K562 (cell line): ENCODE measurements around the gene GZMM. TPM values are rescaled to one million over a fixed set of nuclear protein-coding genes. Genes with fewer than 3 reads are reported as not detected.

Source experiments
- CTBP1 ChIP-seq: fragments of 450-650 bp; IDR thresholded peaks from 2 replicates; pipeline ENCODE4 v1.6.1; 2016; ENCODE audit warnings: borderline replicate concordance
- ESRRA ChIP-seq: fragments of 450-650 bp; IDR thresholded peaks from 2 replicates; pipeline ENCODE4 v1.6.1; 2014; ENCODE audit warnings: low read depth, mild to moderate bottlenecking, moderate library complexity, borderline replicate concordance
- FOXM1 ChIP-seq, 2 experiments: fragments of 450-650 bp in 1 of 2; sonication (generic) in 1 of 2; formaldehyde crosslinking in 1 of 2; IDR thresholded peaks; 2 replicates each; pipeline versions ENCODE4 v1.6.1 to v1.9.0; 2017 to 2022; ENCODE audit warnings: low read depth in 2 of 2, mild to moderate bottlenecking in 2 of 2, missing genetic modification reagents in 1 of 2, moderate library complexity in 1 of 2
- HDAC2 ChIP-seq: fragments of 450-650 bp; IDR thresholded peaks from 2 replicates; pipeline ENCODE4 v1.6.1; 2016; ENCODE audit warnings: mild to moderate bottlenecking
- HMGN3 ChIP-seq: IDR thresholded peaks from 2 replicates; pipeline ENCODE4 v1.6.1; 2011; ENCODE audit warnings: borderline replicate concordance, low read depth, mild to moderate bottlenecking, mixed read lengths, low read length; ENCODE audit not compliant: insufficient read length; ENCODE audit errors: extremely low read depth
- KLF1 ChIP-seq: fragments of 450-650 bp; IDR thresholded peaks from 2 replicates; pipeline ENCODE4 v1.6.1; 2016; ENCODE audit warnings: missing genetic modification characterization, missing compliant biosample characterization
- POLR2G ChIP-seq: fragments of 200-400 bp; formaldehyde crosslinking; IDR thresholded peaks from 2 replicates; pipeline ENCODE4 v1.6.1; 2017; ENCODE audit warnings: low read depth, mild to moderate bottlenecking, antibody characterized with exemption, low read length, moderate library complexity
- POLR3G ChIP-seq: IDR thresholded peaks from 2 replicates; pipeline ENCODE4 v1.6.1; 2011; ENCODE audit not compliant: insufficient read length, insufficient replicate concordance; ENCODE audit errors: extremely low read depth
- SAFB ChIP-seq: fragments of 200-400 bp; formaldehyde crosslinking; IDR thresholded peaks from 2 replicates; pipeline ENCODE4 v1.6.1; 2017; ENCODE audit warnings: low read depth, low read length, borderline replicate concordance
- TEAD4 ChIP-seq, 2 experiments: sonication (generic) in 1 of 2; formaldehyde crosslinking in 1 of 2; IDR thresholded peaks; 2 replicates each; pipeline versions ENCODE4 v1.6.1 to v1.8.0; 2012 to 2022; ENCODE audit warnings: borderline replicate concordance in 1 of 2, inconsistent platforms in 1 of 2, low read length in 1 of 2, mild to moderate bottlenecking in 1 of 2, missing genetic modification reagents in 1 of 2
- ZFX ChIP-seq: sonication (generic); formaldehyde crosslinking; IDR thresholded peaks from 2 replicates; pipeline ENCODE4 v1.8.0; 2022; ENCODE audit warnings: mild to moderate bottlenecking, missing genetic modification reagents, moderate library complexity
- ZNF561 ChIP-seq: fragments of 450-650 bp; formaldehyde crosslinking; conservative IDR thresholded peaks from 2 replicates; pipeline ENCODE4 v1.4.0; 2020; ENCODE audit warnings: mild to moderate bottlenecking, moderate library complexity
- polyA plus RNA-seq, 8 experiments: library from polyadenylated mRNA; depleted of rRNA in 4 of 8; stranded (reverse) in 5 of 8; unstranded in 3 of 8; fragments of >200 nt; fragmentation: Nextera tagmentation in 2 of 8; fragmentation: Illumina TruSeq in 1 of 8; extraction: Ambion mirVana in 2 of 8; extraction: Trizol in 1 of 8; gene quantifications; 2 replicates each; pipeline versions ENCODE4 v1.2.1 to v1.2.3, GENCODE V29; 2011 to 2014; ENCODE audit warnings: inconsistent platforms in 1 of 8, missing spikeins in 1 of 8
- total RNA-seq, 7 experiments: library from RNA; depleted of rRNA in 6 of 7; stranded (reverse); fragments of >200 nt in 6 of 7; fragmentation: Illumina TruSeq in 2 of 7; extraction: Trizol in 2 of 7; gene quantifications; 2 replicates each; pipeline versions ENCODE4 v1.2.1 to v1.2.3, GENCODE V29; 2011 to 2021; ENCODE audit warnings: low replicate concordance in 1 of 7
- TF ChIP-seq, protein P1 (sequence below), 2 experiments: fragments of 450-650 bp; formaldehyde crosslinking in 1 of 2; IDR thresholded peaks; 2 replicates each; pipeline versions ENCODE4 v1.4.0 to v1.6.1; 2014 to 2020; ENCODE audit warnings: mild to moderate bottlenecking in 2 of 2, borderline replicate concordance in 1 of 2, low read depth in 1 of 2
- TF ChIP-seq, protein P2 (sequence below): sonication (generic); formaldehyde crosslinking; IDR thresholded peaks from 2 replicates; pipeline ENCODE4 v1.8.1; 2023; ENCODE audit warnings: mild to moderate bottlenecking, missing genetic modification reagents

The GZMM gene
- total and polyA plus RNA-seq, 9 of the 15 experiments (the other 6 are each of a cell fraction or from before 2014, with no cell fraction given), result 0.08 to 2.6 (median 0.70) TPM; not detected in 2

- TF ChIP-seq, protein P1, sequence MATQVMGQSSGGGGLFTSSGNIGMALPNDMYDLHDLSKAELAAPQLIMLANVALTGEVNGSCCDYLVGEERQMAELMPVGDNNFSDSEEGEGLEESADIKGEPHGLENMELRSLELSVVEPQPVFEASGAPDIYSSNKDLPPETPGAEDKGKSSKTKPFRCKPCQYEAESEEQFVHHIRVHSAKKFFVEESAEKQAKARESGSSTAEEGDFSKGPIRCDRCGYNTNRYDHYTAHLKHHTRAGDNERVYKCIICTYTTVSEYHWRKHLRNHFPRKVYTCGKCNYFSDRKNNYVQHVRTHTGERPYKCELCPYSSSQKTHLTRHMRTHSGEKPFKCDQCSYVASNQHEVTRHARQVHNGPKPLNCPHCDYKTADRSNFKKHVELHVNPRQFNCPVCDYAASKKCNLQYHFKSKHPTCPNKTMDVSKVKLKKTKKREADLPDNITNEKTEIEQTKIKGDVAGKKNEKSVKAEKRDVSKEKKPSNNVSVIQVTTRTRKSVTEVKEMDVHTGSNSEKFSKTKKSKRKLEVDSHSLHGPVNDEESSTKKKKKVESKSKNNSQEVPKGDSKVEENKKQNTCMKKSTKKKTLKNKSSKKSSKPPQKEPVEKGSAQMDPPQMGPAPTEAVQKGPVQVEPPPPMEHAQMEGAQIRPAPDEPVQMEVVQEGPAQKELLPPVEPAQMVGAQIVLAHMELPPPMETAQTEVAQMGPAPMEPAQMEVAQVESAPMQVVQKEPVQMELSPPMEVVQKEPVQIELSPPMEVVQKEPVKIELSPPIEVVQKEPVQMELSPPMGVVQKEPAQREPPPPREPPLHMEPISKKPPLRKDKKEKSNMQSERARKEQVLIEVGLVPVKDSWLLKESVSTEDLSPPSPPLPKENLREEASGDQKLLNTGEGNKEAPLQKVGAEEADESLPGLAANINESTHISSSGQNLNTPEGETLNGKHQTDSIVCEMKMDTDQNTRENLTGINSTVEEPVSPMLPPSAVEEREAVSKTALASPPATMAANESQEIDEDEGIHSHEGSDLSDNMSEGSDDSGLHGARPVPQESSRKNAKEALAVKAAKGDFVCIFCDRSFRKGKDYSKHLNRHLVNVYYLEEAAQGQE (IDR thresholded peaks at IDR 0.05; ENCODE audit: borderline replicate concordance), result no peak
- TF ChIP-seq, protein P1 (CRISPR knock-in tag; IDR thresholded peaks at IDR 0.05; ENCODE audit: low read depth), result 0 out of 2 replicates have a peak, but pooled peaks have one; percentile 41
- no peak for TF ChIP-seq POLR3G
- TF ChIP-seq ZFX (CRISPR knock-in tag), result peak; percentile 39
- TF ChIP-seq HDAC2, result no peak
- no peak for TF ChIP-seq ZNF561 (CRISPR knock-in tag)
- TF ChIP-seq CTBP1, result 0 out of 2 replicates have a peak, but pooled peaks have one; percentile 11
- peak; percentile 0 for TF ChIP-seq HMGN3
- TF ChIP-seq SAFB, result peak; percentile 64; the same call in 1 of the 2 replicates
- no peak for TF ChIP-seq FOXM1 (IDR thresholded peaks at IDR 0.05; ENCODE audit: low read depth)
- no peak for TF ChIP-seq FOXM1 (CRISPR knock-in tag; IDR thresholded peaks at IDR 0.05; ENCODE audit: low read depth)
- TF ChIP-seq, protein P2, sequence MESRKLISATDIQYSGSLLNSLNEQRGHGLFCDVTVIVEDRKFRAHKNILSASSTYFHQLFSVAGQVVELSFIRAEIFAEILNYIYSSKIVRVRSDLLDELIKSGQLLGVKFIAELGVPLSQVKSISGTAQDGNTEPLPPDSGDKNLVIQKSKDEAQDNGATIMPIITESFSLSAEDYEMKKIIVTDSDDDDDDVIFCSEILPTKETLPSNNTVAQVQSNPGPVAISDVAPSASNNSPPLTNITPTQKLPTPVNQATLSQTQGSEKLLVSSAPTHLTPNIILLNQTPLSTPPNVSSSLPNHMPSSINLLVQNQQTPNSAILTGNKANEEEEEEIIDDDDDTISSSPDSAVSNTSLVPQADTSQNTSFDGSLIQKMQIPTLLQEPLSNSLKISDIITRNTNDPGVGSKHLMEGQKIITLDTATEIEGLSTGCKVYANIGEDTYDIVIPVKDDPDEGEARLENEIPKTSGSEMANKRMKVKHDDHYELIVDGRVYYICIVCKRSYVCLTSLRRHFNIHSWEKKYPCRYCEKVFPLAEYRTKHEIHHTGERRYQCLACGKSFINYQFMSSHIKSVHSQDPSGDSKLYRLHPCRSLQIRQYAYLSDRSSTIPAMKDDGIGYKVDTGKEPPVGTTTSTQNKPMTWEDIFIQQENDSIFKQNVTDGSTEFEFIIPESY (CRISPR knock-in tag), result peak; percentile 22; the same call in 1 of the 2 replicates
- TF ChIP-seq POLR2G, result peak; percentile 23; the same call in 1 of the 2 replicates
- TF ChIP-seq ESRRA, result peak; percentile 91
- no peak for TF ChIP-seq KLF1 (tag)
- TF ChIP-seq TEAD4 (IDR thresholded peaks at IDR 0.05; ENCODE audit: low read length), result no peak
- TF ChIP-seq TEAD4 (CRISPR knock-in tag; IDR thresholded peaks at IDR 0.05; ENCODE audit: borderline replicate concordance), result no peak
These were observed 45.2 kb downstream of the GZMM start (continued) for GRCh38 chr19:588741-589692.
